ENCODE measurements around the gene CENATAC.
"Not testable (repeated sequence)": the region's sequence is repeated elsewhere in the genome, so short reads cannot be mapped to it uniquely, and the experiment has no call there.

The CENATAC gene

GRCh38 chr11:119026970-119027369 lies 29.0 kb downstream of the CENATAC start:
- no peak for DNase-seq (ENCODE audit: low read depth, low spot score)

DNA sequence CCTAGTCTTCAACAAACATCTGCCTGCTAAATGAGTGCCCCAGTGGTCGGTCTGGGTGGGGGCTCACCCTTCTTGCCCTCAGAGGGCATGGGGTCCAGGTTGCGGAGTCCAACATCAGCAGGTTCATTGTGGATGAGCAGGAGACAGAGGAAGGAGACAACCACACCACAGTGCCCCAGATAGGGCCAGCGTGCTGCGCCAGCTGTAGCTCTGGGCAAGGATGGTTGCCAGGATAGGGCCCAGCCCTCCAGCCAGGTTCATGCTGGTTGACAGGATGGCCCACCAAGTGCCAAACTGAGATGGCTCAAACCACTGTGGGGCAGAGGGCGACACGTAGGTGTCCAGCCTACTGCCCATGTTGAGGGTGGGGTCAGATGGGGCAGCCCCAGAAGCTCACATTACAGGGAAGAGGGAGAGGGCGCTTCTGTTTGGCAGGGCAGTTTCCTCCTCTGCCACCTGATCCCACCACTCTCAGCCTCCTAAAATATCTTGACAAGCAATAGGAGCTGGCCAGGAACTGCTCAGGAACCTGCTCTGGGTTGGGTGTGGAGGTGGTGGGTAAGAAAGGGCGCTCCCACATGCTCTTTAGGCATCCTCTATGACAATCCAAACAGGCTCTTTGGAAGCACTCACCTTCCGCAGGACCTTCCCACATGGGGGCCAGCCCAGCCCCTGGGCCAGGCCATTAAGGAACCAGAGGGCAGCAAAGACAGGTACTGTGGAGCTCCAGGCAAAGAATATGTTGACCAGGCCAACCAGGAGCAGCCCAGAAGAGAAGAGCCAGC lies 29.8 kb downstream of the CENATAC start:
- DNase-seq (ENCODE audit: low read depth, low spot score): no peak

DNA sequence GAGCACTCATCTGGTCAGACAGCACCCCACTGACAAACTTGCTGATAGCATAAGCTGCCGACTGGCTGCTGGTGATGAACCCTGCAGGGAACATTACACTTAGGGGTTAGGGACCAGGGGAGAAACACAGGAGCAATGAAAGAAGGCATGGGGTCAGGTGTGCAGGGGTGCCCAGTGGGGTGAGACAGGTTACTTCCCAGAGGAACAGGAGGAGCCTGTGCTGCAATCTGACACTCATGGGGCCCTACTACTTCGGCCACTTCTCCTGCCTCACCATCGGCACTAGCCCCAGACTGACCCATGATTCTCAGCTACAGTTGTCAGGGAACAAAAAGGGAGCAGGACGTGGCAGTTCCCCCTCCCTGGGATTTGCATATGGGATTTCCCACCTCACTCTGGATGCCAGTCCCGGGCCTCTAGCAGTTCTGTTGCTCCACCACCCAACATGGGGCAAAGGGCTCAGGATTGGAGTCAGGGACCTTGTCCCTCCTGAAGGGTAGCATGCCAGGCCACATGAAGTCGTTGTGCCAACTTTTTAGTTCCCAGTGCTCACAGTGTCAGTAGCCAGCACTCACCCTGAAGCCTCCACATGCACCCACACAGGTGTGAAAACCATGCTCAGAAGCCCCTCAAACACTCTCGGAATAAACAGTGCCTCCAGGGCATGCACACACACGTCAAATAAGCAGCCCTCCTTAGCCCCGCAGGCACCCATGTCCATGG lies 30.6 kb downstream of the CENATAC start:
- DNase-seq (ENCODE audit: low read depth, low spot score): no peak

- DNase-seq (ENCODE audit: low read depth, low spot score): no peak
These were observed 31.1 kb downstream of the CENATAC start for GRCh38 chr11:119029069-119029339.

GRCh38 chr11:119029340-119030028 lies 31.5 kb downstream of the CENATAC start:
- no peak for DNase-seq (ENCODE audit: low read depth, low spot score)

GRCh38 chr11:119030029-119030328 lies 32.0 kb downstream of the CENATAC start:
- DNase-seq (ENCODE audit: low read depth, low spot score): no peak

GRCh38 chr11:119030329-119031047 lies 32.5 kb downstream of the CENATAC start, which contains the start of gene SLC37A4:
TSS of gene SLC37A4 (minus strand) at chr11:119030877.
- peak; percentile 91 for DNase-seq (ENCODE audit: low read depth, low spot score)

- DNase-seq (ENCODE audit: low read depth, low spot score): no peak
These were observed 34.0 kb downstream of the CENATAC start for GRCh38 chr11:119031912-119032280.

- DNase-seq (ENCODE audit: low read depth, low spot score): not testable (repeated sequence)
These were observed 35.5 kb downstream of the CENATAC start for GRCh38 chr11:119033421-119033820.

- no peak for DNase-seq (ENCODE audit: low read depth, low spot score)
These were observed 36.9 kb downstream of the CENATAC start for GRCh38 chr11:119034813-119035212.

- no peak for DNase-seq (ENCODE audit: low read depth, low spot score)
These were observed 40.9 kb downstream of the CENATAC start for GRCh38 chr11:119038884-119039283.

GRCh38 chr11:119039471-119039870 lies 41.5 kb downstream of the CENATAC start:
- DNase-seq (ENCODE audit: low read depth, low spot score): not testable (repeated sequence)

- no peak for DNase-seq (ENCODE audit: low read depth, low spot score)
These were observed 44.0 kb downstream of the CENATAC start for GRCh38 chr11:119041821-119042514.

- no peak for DNase-seq (ENCODE audit: low read depth, low spot score)
These were observed 45.0 kb downstream of the CENATAC start for GRCh38 chr11:119042927-119043326.

DNA sequence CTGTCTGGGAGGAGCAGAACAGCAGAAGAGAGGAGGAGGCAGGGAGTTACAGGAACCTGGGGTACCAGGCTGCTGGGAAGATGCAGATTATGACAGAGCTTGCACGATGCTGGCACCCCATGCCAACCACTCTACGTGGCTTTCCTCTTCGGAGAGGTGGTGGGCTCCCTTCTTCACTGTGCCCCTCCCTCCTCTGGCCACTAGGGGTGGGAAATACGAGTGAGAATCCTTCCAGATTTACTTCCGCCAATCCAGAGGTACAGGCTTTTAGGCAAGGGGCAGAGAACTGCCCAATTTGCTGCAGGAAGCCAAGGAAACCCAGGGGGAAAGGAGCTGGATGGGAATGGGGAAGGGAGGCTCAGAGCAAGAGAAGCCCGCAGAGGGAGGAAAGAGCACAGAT lies 46.8 kb downstream of the CENATAC start:
- DNase-seq (ENCODE audit: low read depth, low spot score): no peak

GRCh38 chr11:119046489-119046888 lies 48.6 kb downstream of the CENATAC start:
- DNase-seq (ENCODE audit: low read depth, low spot score): no peak

GRCh38 chr11:119047205-119047604 lies 49.3 kb downstream of the CENATAC start:
- no peak for DNase-seq (ENCODE audit: low read depth, low spot score)

GRCh38 chr11:119048644-119049043 lies 50.7 kb downstream of the CENATAC start:
- DNase-seq (ENCODE audit: low read depth, low spot score): no peak

DNA sequence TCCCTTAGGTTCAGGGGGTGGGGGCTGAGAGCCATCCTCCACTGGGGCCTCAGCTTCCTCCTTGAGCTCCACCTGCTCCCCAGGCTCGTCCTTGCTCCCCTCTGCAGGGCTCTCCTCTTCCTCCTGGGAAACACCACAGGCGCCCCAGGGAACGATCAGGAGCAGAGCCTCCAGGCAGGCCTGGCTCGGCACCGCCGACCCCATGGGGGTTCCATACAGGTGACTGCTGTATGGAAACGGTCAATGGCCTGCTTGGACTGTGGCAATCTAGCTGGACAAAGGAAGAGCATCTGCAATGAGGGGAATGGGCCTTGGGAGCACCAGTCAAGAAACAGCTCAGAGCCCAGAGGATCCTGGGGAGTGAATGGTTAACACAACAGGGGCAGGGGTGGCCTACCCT lies 51.1 kb downstream of the CENATAC start:
- DNase-seq (ENCODE audit: low read depth, low spot score): no peak

GRCh38 chr11:119051440-119052162 lies 53.7 kb downstream of the CENATAC start:
- no peak for DNase-seq (ENCODE audit: low read depth, low spot score)

Measured in smooth muscle cell of the brain vasculature (primary cell).